Measurements from ENCODE around the gene WWOX.

- TF ChIP-seq, protein P1, sequence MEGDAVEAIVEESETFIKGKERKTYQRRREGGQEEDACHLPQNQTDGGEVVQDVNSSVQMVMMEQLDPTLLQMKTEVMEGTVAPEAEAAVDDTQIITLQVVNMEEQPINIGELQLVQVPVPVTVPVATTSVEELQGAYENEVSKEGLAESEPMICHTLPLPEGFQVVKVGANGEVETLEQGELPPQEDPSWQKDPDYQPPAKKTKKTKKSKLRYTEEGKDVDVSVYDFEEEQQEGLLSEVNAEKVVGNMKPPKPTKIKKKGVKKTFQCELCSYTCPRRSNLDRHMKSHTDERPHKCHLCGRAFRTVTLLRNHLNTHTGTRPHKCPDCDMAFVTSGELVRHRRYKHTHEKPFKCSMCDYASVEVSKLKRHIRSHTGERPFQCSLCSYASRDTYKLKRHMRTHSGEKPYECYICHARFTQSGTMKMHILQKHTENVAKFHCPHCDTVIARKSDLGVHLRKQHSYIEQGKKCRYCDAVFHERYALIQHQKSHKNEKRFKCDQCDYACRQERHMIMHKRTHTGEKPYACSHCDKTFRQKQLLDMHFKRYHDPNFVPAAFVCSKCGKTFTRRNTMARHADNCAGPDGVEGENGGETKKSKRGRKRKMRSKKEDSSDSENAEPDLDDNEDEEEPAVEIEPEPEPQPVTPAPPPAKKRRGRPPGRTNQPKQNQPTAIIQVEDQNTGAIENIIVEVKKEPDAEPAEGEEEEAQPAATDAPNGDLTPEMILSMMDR (optimal IDR thresholded peaks at IDR 0.05 in 1 of 3, IDR thresholded peaks at IDR 0.05 in 1 of 3, conservative IDR thresholded peaks at IDR 0.05 in 1 of 3; ENCODE audit: extremely low read depth in 1 of 3, insufficient read depth in 2 of 3, low read length in 3 of 3) = no peak
- no peak for TF ChIP-seq EZH2 (IDR thresholded peaks at IDR 0.05; ENCODE audit: low read length)
Measured at GRCh38 chr16:78635807-78636206, 536.4 kb downstream of the WWOX start.

Data from keratinocyte (primary cell).